Progenitor cell of endocrine pancreas (in vitro differentiated cells): ENCODE results near the gene KLHL4. TPM values are rescaled to one million over a fixed set of nuclear protein-coding genes. Genes with fewer than 3 reads are reported as not detected.

Experiments
- DNase-seq: peaks from one replicate; pipeline ENCODE4 v3.0.0; 2021; ENCODE audit warnings: low spot score; ENCODE audit not compliant: unreplicated experiment
- H3K27ac Mint-ChIP-seq: 2 replicates; pipeline ENCODE4 v1.8.0; 2021; ENCODE audit warnings: mild to moderate bottlenecking, moderate library complexity, mixed read lengths
- H3K27me3 Mint-ChIP-seq: 2 replicates; pipeline ENCODE4 v1.8.0; 2021; ENCODE audit warnings: mixed read lengths
- H3K36me3 Mint-ChIP-seq: 2 replicates; pipeline ENCODE4 v1.8.0; 2022; ENCODE audit warnings: mixed read lengths; ENCODE audit not compliant: insufficient read depth
- H3K4me1 Mint-ChIP-seq: 2 replicates; pipeline ENCODE4 v1.8.0; 2021; ENCODE audit warnings: low read depth, mixed read lengths
- H3K4me3 Mint-ChIP-seq: 2 replicates; pipeline ENCODE4 v1.8.0; 2021; ENCODE audit warnings: low read depth, mild to moderate bottlenecking, moderate library complexity, mixed read lengths
- H3K9me3 Mint-ChIP-seq: 2 replicates; pipeline ENCODE4 v1.8.0; 2021; ENCODE audit warnings: low read depth, mixed read lengths
- total RNA-seq: library from RNA; stranded (reverse); gene quantifications from 2 replicates; pipeline ENCODE4 v1.2.1, GENCODE V29; 2021
- TF ChIP-seq, protein P1 (sequence below): fragments of 200-600 bp; sonication (generic); IDR thresholded peaks from one replicate; pipeline ENCODE4 v1.5.0; 2021; ENCODE audit warnings: antibody characterized with exemption, mild to moderate bottlenecking; ENCODE audit not compliant: unreplicated experiment

The KLHL4 gene
- total RNA-seq, 1 donor from 2014 or later, result 0.74 TPM

DNA sequence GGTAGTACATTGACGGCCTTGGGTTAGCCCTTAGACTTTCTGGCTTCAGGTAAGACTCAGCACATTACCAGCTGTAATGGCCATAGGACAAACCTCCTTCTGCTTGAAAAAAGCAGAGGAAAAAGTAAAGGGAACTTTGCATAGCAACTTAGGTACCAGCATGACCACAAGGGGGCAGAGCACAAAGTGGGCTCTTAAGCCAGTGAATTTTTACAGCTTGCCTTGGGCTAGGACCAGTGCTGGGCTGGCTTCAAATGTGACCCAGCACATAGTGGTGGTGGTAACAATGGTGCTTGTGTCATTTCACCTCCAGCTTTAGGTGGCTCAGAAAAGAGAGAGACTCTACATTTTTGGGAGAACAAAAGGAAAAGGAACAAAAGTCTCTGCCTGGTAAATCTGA lies 66.1 kb downstream of the KLHL4 start:
- TF ChIP-seq, protein P1, sequence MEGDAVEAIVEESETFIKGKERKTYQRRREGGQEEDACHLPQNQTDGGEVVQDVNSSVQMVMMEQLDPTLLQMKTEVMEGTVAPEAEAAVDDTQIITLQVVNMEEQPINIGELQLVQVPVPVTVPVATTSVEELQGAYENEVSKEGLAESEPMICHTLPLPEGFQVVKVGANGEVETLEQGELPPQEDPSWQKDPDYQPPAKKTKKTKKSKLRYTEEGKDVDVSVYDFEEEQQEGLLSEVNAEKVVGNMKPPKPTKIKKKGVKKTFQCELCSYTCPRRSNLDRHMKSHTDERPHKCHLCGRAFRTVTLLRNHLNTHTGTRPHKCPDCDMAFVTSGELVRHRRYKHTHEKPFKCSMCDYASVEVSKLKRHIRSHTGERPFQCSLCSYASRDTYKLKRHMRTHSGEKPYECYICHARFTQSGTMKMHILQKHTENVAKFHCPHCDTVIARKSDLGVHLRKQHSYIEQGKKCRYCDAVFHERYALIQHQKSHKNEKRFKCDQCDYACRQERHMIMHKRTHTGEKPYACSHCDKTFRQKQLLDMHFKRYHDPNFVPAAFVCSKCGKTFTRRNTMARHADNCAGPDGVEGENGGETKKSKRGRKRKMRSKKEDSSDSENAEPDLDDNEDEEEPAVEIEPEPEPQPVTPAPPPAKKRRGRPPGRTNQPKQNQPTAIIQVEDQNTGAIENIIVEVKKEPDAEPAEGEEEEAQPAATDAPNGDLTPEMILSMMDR, result peak; percentile 62
- H3K27ac Mint-ChIP-seq, result no peak overlapping the region
- peaks cover 6% of the 10 kb centered on the region for H3K9me3 Mint-ChIP-seq
- no peak for DNase-seq
- H3K27me3 Mint-ChIP-seq, result no peaks in the 10 kb centered on the region
- no peak overlapping the region for H3K4me3 Mint-ChIP-seq
- no peaks in the 10 kb centered on the region for H3K36me3 Mint-ChIP-seq
- no peaks in the 10 kb centered on the region for H3K4me1 Mint-ChIP-seq

DNA sequence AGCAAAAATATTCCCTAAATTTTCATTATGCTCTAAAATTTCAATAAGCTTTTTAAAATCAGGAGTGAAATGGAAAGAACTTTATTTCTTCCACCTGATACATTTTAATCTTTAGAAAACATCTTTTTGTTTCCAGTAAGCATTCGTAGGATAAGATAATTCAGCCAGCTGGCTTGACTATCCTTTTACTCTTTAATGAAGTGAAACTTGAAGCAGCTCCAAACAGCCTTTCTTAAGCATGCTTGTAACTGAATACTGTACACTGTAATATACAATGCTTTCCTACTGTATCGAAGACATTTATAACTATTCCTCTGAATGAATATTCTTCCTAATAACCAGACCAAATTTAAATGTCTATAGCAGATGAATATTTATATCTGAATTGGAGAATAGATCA lies 98.8 kb downstream of the KLHL4 start:
- TF ChIP-seq, protein P1, result no peak
- H3K9me3 Mint-ChIP-seq, result no peaks in the 10 kb centered on the region
- H3K27me3 Mint-ChIP-seq, result no peaks in the 10 kb centered on the region
- H3K27ac Mint-ChIP-seq, result no peak overlapping the region
- no peaks in the 10 kb centered on the region for H3K36me3 Mint-ChIP-seq
- H3K4me3 Mint-ChIP-seq, result no peak overlapping the region
- no peak for DNase-seq
- H3K4me1 Mint-ChIP-seq, result peaks cover 4% of the 10 kb centered on the region

DNA sequence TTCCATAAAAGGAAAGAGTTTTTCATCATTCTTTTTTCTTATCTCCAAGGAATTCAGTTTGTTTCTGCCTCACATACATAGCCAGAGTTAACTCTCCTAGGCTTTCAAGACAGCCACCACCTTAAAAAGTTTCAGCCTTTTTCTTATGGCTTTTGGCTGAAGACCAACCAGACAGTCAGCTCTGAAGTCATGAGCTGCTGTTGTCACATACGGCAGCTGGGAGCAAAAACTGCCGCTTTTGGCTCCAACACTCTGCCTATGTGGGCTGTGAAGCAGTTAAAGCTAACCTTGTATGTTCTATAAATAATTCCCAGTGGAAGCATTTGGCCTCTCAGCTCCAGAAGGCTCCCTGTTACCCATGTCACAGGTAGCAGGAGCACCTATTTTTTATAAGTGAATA lies 104.1 kb downstream of the KLHL4 start:
- Mint-ChIP-seq H3K4me3 (no peak overlapping the region), H3K27me3 (no peaks in the 10 kb centered on the region), H3K27ac (no peak overlapping the region), H3K9me3 (no peaks in the 10 kb centered on the region), H3K36me3 (no peaks in the 10 kb centered on the region), H3K4me1 (peaks cover 6% of the 10 kb centered on the region)
- no peak for DNase-seq
- TF ChIP-seq, protein P1, result no peak

DNA sequence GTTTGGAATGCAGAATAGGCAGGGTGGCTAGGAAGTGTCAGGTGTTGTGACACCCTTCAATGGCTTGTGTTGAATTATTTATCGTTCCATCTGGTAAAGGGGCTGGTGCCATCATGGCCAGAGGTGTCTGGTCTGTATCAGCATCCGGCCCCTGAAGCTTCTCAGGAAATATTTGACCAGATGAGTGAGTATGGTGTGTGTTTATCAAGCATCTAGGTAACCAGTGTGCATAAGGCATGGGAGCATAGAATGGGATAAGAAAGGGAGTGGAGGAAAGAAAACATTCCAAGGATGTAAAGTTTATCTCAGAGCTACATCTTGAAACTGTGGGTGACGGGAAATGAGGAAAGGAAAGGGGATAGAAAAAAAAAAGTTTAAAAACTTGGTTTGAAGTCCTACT lies 109.4 kb downstream of the KLHL4 start:
- TF ChIP-seq, protein P1, result no peak
- Mint-ChIP-seq H3K36me3 (no peaks in the 10 kb centered on the region), H3K4me3 (no peak overlapping the region), H3K4me1 (no peaks in the 10 kb centered on the region), H3K9me3 (no peaks in the 10 kb centered on the region), H3K27ac (no peak overlapping the region), H3K27me3 (no peaks in the 10 kb centered on the region)
- no peak for DNase-seq

DNA sequence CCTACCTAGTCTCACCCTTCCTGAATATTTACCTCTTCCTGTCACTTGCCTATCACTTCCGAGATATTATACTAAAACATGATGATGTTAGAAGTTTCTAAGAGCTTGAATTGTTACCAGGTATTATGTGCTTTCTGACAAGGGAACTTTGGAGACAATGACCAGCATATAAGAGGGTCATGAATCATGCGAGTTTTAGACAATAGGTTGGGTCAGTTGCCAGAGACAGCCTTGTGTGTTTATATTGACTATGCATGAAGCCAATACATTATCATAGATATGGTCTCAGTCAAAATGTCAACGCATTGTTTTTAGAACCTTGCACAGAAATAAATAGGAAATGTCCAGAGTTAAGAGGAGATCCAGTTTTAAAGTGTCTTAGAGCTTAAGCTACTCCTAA lies 116.8 kb downstream of the KLHL4 start:
- H3K27me3 Mint-ChIP-seq, result no peaks in the 10 kb centered on the region
- no peak overlapping the region for H3K27ac Mint-ChIP-seq
- TF ChIP-seq, protein P1, result no peak
- DNase-seq, result no peak
- no peaks in the 10 kb centered on the region for H3K4me1 Mint-ChIP-seq
- no peak overlapping the region for H3K4me3 Mint-ChIP-seq
- peaks cover 3% of the 10 kb centered on the region for H3K9me3 Mint-ChIP-seq
- H3K36me3 Mint-ChIP-seq, result no peaks in the 10 kb centered on the region
